GM21515 (cell line): ENCODE data around the gene SLC16A11.
"Not testable (repeated sequence)": the region's sequence is repeated elsewhere in the genome, so short reads cannot be mapped to it uniquely, and the experiment has no call there.

Experiments
- ATAC-seq: cut with Tn5 transposase; IDR thresholded peaks from one replicate; pipeline ENCODE4 v1.9.1; 2021; ENCODE audit not compliant: unreplicated experiment

The SLC16A11 gene

DNA sequence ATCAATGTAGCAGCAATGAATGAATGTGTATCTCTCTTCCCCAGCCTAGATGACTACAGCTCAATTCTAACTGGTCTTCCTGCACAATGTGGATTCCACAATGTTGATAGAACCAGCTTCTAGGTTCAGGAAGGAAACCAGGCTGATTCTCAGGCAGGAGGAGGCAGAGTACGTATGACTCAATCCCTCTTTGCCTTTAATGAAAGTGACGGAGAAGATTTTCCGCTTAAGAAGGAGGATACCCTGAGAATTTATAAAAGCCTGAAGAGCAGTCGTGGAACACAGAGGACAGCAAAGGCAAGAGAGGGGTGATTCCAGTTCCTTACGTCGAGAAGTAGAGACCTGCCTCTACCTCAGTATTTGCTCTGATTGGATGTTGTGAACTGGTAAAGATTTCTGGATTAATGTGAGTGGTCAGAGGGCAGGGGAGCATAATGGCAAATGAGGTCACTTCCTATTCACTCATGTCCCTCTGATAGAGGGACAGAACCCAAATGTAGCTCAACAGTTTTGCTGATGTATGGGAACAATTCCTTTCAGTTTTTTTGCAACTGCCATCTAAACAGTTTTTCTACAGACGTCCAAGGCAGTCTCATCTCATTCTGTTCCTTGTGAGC, 15.0 kb upstream of the SLC16A11 start:
- no peak for ATAC-seq

- no peak for ATAC-seq
Measured at GRCh38 chr17:7056386-7056785, 12.5 kb upstream of the SLC16A11 start.

GRCh38 chr17:7050583-7050982, 6.7 kb upstream of the SLC16A11 start:
- ATAC-seq, result not testable (repeated sequence)

DNA sequence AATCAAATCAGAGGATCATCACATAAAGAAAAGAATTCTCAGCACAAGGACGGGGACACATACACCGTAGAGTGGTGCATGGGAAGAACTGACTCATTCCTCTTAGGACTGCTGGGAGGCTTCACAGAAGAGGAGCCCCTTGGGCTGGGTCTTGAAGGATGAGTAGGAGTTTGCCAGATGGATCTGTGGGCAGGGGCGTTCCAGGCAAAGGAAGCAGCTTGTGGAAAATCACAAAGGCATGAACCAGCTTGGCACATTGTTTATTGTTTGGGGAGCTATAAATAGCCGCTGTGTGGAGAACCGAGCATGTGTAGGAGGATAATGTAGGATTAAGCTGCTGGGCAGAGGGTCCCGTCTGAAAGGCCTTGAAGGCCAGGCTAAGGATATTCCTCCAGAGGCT, 5.1 kb upstream of the SLC16A11 start:
- ATAC-seq, result no peak

- no peak for ATAC-seq
Measured at GRCh38 chr17:7047566-7047965, 3.7 kb upstream of the SLC16A11 start.

DNA sequence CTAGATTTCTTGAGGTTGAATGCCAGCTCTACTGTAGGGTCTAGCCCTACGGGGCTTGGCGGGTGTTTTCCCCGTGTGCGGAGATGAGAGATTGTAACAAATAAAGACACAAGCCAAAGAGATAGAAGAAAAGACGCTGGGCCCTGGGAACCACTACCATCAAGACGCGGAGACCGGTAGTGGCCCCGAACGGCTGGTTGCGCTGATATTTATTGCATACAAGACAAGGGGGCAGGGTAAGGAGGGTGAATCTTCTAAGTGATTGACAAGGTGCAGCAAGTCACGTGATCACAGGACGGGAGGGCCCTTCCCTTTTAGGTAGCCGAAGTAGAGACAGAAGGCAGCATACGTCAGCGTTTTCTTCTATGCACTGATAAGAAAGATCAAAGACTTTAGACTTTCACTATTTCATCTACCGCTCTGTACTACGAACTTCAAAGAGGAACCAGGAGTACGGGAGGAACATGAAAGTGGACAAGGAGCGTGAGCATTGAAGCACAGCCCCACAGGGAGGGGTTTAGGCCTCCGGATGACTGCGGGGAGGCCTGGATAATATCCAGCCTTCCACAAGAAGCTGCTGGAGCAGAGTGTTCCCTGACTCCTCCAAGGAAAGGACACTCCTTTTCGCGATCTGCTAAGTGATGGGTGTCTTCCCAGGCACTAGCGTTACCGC, 3.0 kb upstream of the SLC16A11 start:
- not testable (repeated sequence) for ATAC-seq

GRCh38 chr17:7046127-7046724, 2.3 kb upstream of the SLC16A11 start:
- ATAC-seq, result no peak

DNA sequence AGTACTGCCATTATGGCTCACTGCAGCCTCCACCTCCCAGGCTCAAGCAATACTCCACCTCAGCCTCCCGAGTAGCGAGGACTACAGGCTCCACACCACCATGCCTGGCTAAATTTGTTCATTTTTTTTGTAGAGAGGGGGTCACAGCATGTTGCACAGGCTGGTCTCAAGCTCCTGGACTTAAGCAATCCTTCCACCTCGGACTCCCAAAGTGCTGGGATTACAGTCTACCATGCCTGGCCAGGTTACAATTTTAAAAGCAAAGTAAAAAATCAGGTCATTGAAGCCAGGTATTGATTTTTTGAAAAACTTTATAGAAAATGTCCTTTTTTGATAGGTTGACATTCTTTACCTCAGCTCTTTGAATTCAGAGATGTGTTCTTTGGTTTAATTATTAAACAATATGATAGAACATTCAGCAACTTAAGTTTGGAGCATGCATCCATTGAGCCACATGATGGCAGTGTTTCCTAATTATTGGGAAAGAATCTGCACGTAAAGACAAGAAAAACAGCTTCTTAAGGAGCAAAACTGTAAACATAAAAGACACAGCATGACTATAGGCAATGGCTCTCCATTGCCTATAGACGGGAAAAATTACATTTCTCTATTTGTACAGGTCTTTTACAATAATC, 1.7 kb upstream of the SLC16A11 start:
- ATAC-seq, result no peak

- no peak for ATAC-seq
Measured at GRCh38 chr17:7043182-7043496, 753 bp downstream of the SLC16A11 start.

DNA sequence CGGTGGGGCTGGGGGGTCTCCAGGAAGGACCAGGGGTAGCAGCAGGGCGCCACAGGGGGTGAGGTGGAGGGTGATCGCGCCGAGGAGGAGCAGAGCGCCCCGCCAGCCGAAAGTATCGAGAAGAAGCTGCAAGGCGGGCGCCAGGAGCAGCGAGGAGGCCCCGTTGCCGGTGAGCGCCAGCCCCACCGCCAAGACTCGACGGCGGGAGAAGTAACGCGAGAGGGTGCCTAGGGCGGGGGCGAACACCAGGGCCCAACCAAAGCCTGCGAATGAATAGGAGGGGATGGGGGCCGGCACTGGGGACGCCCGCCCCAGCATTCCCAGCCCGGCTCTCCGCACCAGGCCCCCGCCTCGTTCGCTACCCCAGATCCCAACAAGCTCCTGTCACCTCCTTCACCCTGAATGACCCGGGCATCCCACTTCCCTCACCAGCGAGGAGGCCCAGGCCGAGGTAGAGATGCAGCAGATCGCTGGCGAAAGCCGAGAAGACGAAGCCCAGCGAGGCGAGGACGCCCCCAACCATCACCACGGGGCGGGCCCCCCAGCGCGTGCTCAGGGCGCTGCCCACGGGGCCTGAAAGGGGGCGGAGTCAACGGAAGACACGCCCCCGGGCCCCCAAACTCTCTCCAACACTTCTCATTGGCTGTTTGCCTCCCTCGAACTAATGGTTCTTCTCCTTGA, 1.3 kb downstream of the SLC16A11 start:
- no peak for ATAC-seq

- no peak for ATAC-seq
Measured at GRCh38 chr17:7041607-7042500, 2.0 kb downstream of the SLC16A11 start.

DNA sequence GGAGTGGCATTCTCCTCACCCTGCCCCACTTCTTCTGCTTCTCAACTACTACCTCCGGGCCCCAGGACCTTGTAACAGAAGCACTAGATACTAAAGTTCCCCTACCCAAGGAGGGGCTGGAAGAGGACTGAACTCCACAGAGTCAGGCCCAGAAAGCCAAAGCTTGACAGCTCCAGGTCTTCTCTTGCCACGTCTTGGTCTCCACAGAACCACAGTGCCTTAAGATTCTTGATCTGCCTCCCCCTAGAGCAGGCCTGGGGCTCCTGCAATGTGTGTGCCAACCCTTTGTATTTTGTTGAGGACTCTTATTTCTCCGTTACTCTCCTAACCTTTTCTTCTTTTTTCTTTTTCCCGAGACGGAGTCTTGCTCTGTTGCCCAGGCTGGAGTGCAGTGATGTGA, 4.1 kb downstream of the SLC16A11 start:
- ATAC-seq, result no peak

DNA sequence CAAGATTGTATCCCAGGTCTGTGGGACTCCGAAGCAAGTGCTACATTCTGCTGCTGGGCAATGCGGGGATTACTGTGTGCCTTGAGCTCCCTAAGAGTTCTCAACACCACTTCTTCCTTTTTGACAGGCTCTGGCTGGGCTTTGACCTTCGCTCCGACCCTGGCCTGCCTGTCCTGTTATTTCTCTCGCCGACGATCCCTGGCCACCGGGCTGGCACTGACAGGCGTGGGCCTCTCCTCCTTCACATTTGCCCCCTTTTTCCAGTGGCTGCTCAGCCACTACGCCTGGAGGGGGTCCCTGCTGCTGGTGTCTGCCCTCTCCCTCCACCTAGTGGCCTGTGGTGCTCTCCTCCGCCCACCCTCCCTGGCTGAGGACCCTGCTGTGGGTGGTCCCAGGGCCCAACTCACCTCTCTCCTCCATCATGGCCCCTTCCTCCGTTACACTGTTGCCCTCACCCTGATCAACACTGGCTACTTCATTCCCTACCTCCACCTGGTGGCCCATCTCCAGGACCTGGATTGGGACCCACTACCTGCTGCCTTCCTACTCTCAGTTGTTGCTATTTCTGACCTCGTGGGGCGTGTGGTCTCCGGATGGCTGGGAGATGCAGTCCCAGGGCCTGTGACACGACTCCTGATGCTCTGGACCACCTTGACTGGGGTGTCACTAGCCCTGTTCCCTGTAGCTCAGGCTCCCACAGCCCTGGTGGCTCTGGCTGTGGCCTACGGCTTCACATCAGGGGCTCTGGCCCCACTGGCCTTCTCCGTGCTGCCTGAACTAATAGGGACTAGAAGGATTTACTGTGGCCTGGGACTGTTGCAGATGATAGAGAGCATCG, 5.6 kb downstream of the SLC16A11 start:
- no peak for ATAC-seq

DNA sequence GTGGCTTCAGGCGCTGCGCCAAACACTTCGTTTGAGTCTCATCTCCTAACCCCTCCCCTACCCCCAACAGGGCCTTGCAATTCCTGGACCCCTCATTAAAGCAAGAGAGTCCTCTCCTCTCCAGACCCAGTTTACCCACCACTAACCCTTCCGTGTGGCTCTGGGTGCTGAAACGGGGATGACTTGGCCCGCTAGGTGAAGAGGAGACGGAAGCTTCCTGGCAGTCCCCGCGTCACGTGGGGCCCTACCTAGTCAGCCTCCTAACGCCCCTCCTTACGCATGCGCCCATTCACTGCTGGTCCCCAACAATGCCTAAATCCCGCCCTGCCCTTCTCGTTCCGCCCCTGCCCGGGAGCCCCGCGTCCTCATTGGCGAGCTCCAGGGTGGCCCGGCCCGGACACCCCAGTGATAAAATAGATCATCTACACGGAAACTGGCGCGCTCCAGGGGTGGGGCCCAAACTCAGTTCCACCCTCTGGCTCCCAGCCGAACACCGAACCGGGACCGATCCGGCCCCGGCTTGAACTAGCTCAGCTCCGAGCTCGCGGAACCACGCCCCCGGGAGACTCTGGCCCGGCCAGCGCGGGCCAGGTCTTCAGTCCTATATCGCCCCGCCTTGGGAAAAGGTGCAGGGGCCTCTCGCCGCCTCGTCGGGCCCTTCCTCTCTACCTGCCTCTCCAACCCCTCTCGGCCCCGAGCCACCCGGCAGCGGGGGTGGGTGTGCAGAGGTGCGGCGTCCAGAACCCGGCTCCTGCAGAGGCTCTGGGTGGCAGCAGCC, 8.1 kb downstream of the SLC16A11 start, which contains the start of gene SLC16A13:
SLC16A13 (plus strand) TSS at position 425 of the 778 bp plus-strand sequence. CDS start 368 bp downstream, outside the sequence.
- peak; percentile 83 for ATAC-seq

- peak; percentile 8 for ATAC-seq
Measured at GRCh38 chr17:7034955-7035590, 8.8 kb downstream of the SLC16A11 start.

DNA sequence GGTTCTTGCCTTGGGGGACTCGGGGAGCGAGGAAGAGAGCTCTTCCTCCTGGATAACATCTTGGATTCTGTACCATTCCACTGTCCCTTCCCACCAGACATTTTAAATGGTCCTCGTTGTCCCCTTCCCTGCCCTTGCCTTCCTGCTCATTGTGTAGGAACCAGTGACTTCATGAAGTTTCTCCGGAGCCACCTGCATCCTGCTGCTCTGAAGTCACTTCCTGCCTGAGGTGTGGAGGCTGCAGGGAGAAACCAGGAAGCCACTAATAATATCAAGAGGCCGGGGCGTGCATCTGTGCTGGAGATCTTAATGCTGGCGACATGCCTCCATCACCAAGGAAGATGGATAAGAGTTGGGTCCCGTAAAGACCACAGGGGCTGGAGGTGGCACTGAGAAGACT, 14.2 kb downstream of the SLC16A11 start:
- ATAC-seq, result no peak

DNA sequence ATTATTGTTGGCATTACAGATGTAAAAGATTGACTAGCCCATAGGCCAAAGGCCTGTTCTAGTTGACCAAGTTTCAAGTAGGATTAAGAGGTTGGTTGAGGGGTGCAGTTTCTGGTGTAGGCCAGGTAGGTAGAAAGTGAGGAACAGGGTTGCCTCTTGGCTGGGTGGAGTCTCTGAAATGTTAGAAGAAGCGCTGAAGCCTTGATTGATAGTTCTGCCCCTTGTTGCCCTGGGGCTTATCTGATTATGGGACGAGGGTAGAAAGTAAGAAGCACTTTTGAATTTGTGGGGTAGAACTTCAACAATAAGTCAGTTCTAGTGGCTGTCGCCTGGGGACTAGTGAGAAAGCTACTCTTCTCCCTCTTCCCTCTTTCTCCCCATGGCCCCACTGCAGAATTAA, 14.8 kb downstream of the SLC16A11 start:
- no peak for ATAC-seq

DNA sequence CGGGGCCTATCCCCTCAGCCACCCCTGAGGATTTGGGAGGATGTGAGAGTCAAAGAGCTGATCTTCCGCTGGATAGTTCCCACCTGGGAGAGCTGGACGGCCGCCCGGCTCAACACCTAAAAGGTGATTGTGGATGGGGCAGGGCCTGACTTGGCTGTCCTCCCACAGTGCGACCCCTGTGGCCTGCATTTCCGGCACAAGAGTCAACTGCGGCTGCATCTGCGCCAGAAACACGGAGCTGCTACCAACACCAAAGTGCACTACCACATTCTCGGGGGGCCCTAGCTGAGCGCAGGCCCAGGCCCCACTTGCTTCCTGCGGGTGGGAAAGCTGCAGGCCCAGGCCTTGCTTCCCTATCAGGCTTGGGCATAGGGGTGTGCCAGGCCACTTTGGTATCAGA, 16.6 kb downstream of the SLC16A11 start:
- ATAC-seq, result no peak
